Vagina (tissue), 2 donors: ENCODE data around the gene RANBP3L. TPM values are rescaled to one million over a fixed set of nuclear protein-coding genes. Genes with fewer than 3 reads are reported as not detected.

ENCODE experiments used
- DNase-seq, 2 donors: peaks; one replicate each; pipeline ENCODE4 v3.0.0-alpha.2; 2017; ENCODE audit errors: extremely low spot score in 2 of 2
- H3K27ac ChIP-seq: fragments of 200-600 bp; sonication (generic); one replicate; pipeline ENCODE4 v1.5.1; 2019
- H3K27me3 ChIP-seq: fragments of 200-600 bp; sonication (generic); one replicate; pipeline ENCODE4 v1.5.1; 2019
- H3K36me3 ChIP-seq, 2 donors: fragments of 200-600 bp; sonication (generic); one replicate each; pipeline ENCODE4 v1.5.1; 2017 to 2019
- H3K4me1 ChIP-seq: fragments of 200-600 bp; sonication (generic); one replicate; pipeline ENCODE4 v1.5.1; 2019
- H3K4me3 ChIP-seq, 2 donors: fragments of 200-600 bp; sonication (generic); 1 replicate in 1 of 2; 2 replicates in 1 of 2; pipeline ENCODE4 v1.5.1; 2016 to 2019
- H3K9me3 ChIP-seq: fragments of 200-600 bp; sonication (generic); one replicate; pipeline ENCODE4 v1.5.1; 2019
- POLR2A ChIP-seq, 2 donors: fragments of 450-650 bp; IDR thresholded peaks; one replicate each; pipeline ENCODE4 v1.6.1; 2017; ENCODE audit warnings: antibody characterized with exemption in 2 of 2, mild to moderate bottlenecking in 2 of 2, moderate library complexity in 2 of 2
- POLR2AphosphoS5 ChIP-seq, 2 donors: sonication (generic); formaldehyde crosslinking; IDR thresholded peaks; one replicate each; pipeline ENCODE4 v1.9.0; 2017; ENCODE audit warnings: antibody characterized with exemption in 2 of 2, mild to moderate bottlenecking in 2 of 2, low read depth in 1 of 2; ENCODE audit not compliant: insufficient read depth in 1 of 2
- intact Hi-C: fragments of 100-400 bp; cut with DNase I; formaldehyde crosslinking; loops from one replicate; pipeline ENCODE4 v1.15.1; 2023
- total RNA-seq: library from RNA; depleted of rRNA; stranded (reverse); fragments of >200 nt; gene quantifications from one replicate; pipeline ENCODE4 v1.2.3, GENCODE V29; 2016
- TF ChIP-seq, protein P1 (sequence below), 3 experiments: fragments of 450-650 bp in 2 of 3; fragments of 200-600 bp in 1 of 3; sonication (generic) in 1 of 3; IDR thresholded peaks; one replicate each; pipeline ENCODE4 v1.5.1; 2017 to 2019; ENCODE audit warnings: antibody characterized with exemption in 3 of 3, mild to moderate bottlenecking in 2 of 3, moderate library complexity in 2 of 3

The RANBP3L gene
- total RNA-seq, 1 donor from 2014 or later, result 3.2 TPM

DNA sequence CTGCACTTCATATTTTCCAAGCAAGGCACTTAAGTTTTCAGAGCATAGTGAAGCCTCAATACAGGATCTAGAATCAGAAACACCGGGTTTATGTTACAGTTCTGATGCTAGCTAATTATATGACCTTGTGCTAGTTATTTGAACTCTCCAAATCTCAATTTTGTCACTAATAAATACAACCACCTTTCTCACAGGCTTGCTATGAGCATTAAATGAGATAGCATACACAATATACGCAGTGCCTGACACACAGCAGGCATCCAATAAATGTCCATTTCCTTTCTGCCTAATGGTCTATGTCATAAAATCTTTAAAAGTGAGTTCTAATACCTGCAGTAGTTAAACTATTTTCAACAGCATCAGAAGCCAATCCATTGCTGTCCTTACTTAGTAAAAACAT, 92.9 kb downstream of the RANBP3L start:
- TF ChIP-seq, protein P1, sequence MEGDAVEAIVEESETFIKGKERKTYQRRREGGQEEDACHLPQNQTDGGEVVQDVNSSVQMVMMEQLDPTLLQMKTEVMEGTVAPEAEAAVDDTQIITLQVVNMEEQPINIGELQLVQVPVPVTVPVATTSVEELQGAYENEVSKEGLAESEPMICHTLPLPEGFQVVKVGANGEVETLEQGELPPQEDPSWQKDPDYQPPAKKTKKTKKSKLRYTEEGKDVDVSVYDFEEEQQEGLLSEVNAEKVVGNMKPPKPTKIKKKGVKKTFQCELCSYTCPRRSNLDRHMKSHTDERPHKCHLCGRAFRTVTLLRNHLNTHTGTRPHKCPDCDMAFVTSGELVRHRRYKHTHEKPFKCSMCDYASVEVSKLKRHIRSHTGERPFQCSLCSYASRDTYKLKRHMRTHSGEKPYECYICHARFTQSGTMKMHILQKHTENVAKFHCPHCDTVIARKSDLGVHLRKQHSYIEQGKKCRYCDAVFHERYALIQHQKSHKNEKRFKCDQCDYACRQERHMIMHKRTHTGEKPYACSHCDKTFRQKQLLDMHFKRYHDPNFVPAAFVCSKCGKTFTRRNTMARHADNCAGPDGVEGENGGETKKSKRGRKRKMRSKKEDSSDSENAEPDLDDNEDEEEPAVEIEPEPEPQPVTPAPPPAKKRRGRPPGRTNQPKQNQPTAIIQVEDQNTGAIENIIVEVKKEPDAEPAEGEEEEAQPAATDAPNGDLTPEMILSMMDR (IDR thresholded peaks at IDR 0.05), result no peak
- no peak for TF ChIP-seq POLR2A (IDR thresholded peaks at IDR 0.05)
- TF ChIP-seq POLR2AphosphoS5 (IDR thresholded peaks at IDR 0.05; ENCODE audit: insufficient read depth in 1 of 2, low read depth in 1 of 2), result no peak

DNA sequence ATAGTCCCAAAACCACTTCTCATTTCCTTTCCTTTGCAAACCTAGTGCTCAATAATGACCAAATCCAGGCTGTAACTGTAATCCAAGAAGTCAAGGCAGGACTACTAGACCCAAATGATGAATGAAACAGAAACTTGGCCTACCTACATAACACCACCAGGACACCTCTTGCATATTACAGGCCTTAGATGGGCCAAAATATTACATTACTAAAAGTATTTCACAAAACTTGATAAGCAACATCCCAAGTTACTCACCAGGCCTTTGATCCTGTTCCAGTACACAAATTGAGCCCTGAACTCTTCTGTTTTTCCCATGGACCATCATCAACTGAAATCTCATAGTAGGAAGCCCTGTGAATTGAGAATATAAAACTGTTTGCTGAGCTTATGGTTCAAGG, 94.8 kb downstream of the RANBP3L start:
- Histone ChIP-seq H3K4me3 (no peak overlapping the region), H3K4me1 (no peaks in the 10 kb centered on the region), H3K36me3 (peaks cover 0 to 17% of the 10 kb centered on the region in 2 donors), H3K27ac (no peak overlapping the region), H3K9me3 (no peaks in the 10 kb centered on the region), H3K27me3 (no peaks in the 10 kb centered on the region)
- intact Hi-C loops, result no loop called here
- DNase-seq, result no peak
- TF ChIP-seq POLR2AphosphoS5 (IDR thresholded peaks at IDR 0.05; ENCODE audit: insufficient read depth in 1 of 2, low read depth in 1 of 2) (no peak), POLR2A (IDR thresholded peaks at IDR 0.05) (no peak)
- TF ChIP-seq, protein P1 (IDR thresholded peaks at IDR 0.05), result no peak

More for the DNA sequence above, 92.9 kb downstream of the RANBP3L start:
- Histone ChIP-seq H3K4me3 (no peak overlapping the region), H3K4me1 (no peaks in the 10 kb centered on the region), H3K36me3 (peaks cover 0 to 12% of the 10 kb centered on the region in 2 donors), H3K27me3 (no peaks in the 10 kb centered on the region), H3K9me3 (no peaks in the 10 kb centered on the region), H3K27ac (no peak overlapping the region)
- DNase-seq, result no peak
- intact Hi-C loops, result no loop called here

DNA sequence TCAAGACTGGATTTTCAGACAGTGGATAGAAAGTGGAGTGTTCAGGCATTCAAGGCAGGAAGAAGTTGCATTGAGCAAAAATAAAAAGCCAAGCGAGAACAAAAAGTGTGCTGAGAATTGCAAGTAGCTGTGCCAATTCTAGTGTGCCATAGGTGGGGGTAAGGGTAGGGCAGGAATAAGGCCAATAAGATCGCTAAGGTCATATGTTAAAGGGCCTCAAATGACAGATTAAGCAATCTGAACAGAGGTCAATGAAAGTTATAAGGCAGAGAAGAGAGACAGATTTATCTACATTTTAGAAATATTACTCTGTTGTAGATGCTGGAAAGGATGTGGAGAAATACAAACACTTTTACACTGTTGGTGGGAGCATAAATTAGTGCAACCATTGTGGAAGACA, 96.4 kb downstream of the RANBP3L start:
- H3K9me3 ChIP-seq, result no peaks in the 10 kb centered on the region
- H3K4me3 ChIP-seq, result no peak overlapping the region
- no peak overlapping the region for H3K27ac ChIP-seq
- peaks cover 0 to 25% of the 10 kb centered on the region in 2 donors for H3K36me3 ChIP-seq
- TF ChIP-seq POLR2AphosphoS5 (IDR thresholded peaks at IDR 0.05; ENCODE audit: insufficient read depth in 1 of 2, low read depth in 1 of 2) (no peak), POLR2A (IDR thresholded peaks at IDR 0.05) (no peak)
- TF ChIP-seq, protein P1 (IDR thresholded peaks at IDR 0.05), result no peak
- no peak for DNase-seq
- intact Hi-C loops, result no loop called here
- H3K27me3 ChIP-seq, result no peaks in the 10 kb centered on the region
- no peaks in the 10 kb centered on the region for H3K4me1 ChIP-seq

DNA sequence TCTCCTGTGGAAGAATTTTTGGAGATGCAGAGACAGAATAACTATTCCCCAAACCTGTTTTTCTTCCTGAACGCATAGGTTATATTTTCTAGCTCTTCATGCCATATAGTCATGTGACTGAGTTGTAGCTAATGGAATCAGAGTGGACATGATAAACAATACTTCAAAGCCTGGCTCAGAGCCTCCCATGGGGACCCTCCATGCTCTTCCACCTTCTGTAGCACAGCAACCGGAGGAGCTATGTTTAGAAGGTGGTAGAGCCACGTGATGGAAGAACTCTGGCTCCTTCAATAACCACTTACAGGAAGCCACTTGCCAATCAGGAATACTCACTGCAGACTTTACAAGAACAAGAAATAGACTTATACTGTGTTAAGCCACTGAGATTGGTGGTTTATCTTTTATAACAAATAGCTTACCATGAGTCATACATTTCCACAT, 99.2 kb downstream of the RANBP3L start:
- H3K9me3 ChIP-seq, result no peaks in the 10 kb centered on the region
- intact Hi-C loops, result no loop called here
- H3K36me3 ChIP-seq, result peaks cover 0 to 35% of the 10 kb centered on the region in 2 donors

DNA sequence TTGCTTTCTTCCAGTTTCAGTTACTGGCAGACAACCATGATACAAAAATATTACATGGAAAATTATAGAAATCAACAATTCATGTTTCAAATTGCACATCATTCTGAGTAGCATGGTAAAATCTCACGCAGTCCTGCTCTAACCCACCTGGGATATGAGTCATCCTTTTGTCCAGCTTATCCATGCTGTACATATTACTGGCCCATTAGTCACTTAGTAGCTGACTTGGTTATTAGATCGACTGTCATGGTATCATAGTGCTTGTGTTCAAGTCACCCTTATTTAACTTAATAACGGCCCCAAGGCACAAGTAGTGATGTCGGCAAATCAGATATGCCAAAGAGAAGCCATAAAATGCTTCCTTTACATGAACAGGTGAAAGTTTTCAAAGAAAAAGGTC, 101.2 kb downstream of the RANBP3L start:
- TF ChIP-seq POLR2A (IDR thresholded peaks at IDR 0.05), result no peak
- TF ChIP-seq, protein P1 (IDR thresholded peaks at IDR 0.05), result no peak
- TF ChIP-seq POLR2AphosphoS5 (IDR thresholded peaks at IDR 0.05; ENCODE audit: insufficient read depth in 1 of 2, low read depth in 1 of 2), result no peak
- H3K36me3 ChIP-seq, result peaks cover 0 to 47% of the 10 kb centered on the region in 2 donors
- H3K4me3 ChIP-seq, result no peak overlapping the region
- no peak overlapping the region for H3K27ac ChIP-seq
- no peaks in the 10 kb centered on the region for H3K4me1 ChIP-seq
- H3K27me3 ChIP-seq, result no peaks in the 10 kb centered on the region
- no peak for DNase-seq
- no peaks in the 10 kb centered on the region for H3K9me3 ChIP-seq
- intact Hi-C loops, result no loop called here

More for the DNA sequence above, 99.2 kb downstream of the RANBP3L start:
- no peak for DNase-seq
- H3K4me1 ChIP-seq, result no peaks in the 10 kb centered on the region
- no peak overlapping the region for H3K27ac ChIP-seq
- TF ChIP-seq POLR2AphosphoS5 (IDR thresholded peaks at IDR 0.05; ENCODE audit: insufficient read depth in 1 of 2, low read depth in 1 of 2), result no peak
- no peak for TF ChIP-seq POLR2A (IDR thresholded peaks at IDR 0.05)
- TF ChIP-seq, protein P1 (IDR thresholded peaks at IDR 0.05), result no peak
- no peaks in the 10 kb centered on the region for H3K27me3 ChIP-seq
- H3K4me3 ChIP-seq, result no peak overlapping the region
